NCI-H146 treated with DMSO at 0.1 percent for 48 hours (cell line): ENCODE results near the gene COMT.

Source experiments
- DNase-seq: peaks from one replicate; lab custom pipeline; 2025; ENCODE audit not compliant: unreplicated experiment; lab: John Stamatoyannopoulos, UW

Gene COMT

GRCh38 chr22:20009582-20010306, 68.2 kb downstream of the COMT start:
- no peak for DNase-seq

GRCh38 chr22:20010307-20011122, 68.9 kb downstream of the COMT start:
- no peak for DNase-seq

DNA sequence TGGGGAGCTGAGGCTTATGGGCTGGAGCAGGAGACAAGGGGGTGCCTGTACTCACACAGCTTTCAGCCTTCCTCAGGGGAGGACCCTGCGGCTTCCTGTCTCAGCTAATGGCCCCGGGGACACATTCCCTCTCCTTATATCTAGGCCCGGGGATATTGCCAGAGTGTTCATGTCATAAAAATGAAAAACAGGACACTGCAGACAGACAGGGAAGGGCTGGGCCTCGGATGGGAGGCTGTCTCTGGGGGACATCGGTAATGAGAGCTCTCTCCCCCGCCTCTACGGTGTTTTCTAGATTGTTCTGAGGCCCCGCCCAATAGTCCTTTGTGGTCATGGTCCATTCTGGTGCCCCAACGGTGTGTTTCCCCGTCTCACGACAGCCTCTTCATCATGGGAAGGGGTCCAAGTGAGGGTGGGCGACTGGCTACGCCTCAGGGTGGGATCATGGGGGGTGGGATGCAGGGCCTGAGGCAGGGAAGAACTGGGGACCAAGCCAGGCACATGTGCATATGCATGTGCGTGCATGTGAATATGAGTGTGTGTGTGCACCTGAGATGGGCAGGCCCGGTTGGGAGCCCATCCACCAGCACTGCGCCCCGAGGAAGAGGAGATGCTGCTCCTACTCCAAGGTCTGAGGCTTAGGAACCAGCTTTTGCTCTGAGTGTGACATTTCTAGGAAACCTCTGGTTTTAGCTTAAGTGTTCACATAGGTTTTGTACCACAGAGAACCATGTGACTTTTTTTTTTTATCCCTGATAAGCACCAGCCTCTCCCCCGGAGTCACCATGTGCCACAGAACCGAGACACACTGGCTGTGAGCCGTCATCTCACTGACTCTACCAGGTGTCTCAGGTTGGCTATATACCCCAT, 69.8 kb downstream of the COMT start:
- DNase-seq, result no peak

GRCh38 chr22:20011993-20012740, 70.6 kb downstream of the COMT start:
- DNase-seq, result no peak

DNA sequence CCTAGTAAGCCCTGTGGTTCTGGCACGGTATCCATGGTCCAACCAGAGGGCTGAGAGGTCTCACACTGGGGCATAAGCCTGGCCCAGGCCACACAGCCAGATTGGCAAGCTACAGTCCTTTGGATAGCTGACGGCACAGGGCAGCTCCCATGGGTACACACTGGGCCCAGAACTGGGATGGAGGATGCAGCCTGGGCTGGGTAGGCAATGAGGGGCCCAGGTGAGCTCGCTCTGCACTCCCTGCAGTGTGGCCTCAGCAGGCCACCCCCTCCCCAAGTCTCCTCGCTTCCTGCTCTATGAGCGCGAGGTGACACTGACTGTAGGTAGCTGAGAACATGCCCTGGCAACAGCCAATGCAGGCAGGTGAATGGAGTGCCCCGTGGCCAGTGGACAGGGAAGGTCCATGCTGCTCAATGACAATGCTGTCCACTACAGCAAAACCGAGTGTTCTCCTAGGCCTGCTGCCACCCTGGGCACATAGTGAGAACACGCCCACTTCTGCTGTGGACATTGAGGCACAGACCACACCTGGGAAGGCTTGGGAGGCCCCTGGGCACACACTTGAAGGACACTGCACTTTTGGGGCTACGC, 71.3 kb downstream of the COMT start:
- no peak for DNase-seq

DNA sequence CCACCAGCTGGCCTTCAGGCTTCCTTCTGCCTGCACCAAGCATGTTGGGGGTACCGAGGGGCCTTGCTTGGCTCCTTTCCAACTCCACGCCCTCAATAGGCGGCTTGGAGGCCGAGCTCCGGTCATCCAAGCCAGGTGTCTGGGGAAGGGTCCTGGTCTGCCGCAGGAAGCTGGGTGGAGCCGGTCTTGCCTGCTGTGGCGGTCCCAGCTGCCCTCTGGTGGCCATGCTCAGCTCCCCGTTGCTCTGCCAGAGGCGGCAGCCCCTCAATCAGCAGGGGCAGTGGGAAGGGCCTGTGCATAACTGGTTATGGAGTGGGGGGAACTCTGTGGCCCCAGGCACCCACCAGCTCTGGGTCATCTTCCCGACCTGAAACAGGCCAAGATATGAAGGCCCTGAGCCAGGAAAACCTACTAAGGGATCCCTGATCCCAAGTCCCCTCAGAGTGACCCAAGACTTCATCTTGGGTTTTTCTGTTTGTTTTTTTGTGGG, 71.9 kb downstream of the COMT start:
- peak; percentile 40 for DNase-seq

DNA sequence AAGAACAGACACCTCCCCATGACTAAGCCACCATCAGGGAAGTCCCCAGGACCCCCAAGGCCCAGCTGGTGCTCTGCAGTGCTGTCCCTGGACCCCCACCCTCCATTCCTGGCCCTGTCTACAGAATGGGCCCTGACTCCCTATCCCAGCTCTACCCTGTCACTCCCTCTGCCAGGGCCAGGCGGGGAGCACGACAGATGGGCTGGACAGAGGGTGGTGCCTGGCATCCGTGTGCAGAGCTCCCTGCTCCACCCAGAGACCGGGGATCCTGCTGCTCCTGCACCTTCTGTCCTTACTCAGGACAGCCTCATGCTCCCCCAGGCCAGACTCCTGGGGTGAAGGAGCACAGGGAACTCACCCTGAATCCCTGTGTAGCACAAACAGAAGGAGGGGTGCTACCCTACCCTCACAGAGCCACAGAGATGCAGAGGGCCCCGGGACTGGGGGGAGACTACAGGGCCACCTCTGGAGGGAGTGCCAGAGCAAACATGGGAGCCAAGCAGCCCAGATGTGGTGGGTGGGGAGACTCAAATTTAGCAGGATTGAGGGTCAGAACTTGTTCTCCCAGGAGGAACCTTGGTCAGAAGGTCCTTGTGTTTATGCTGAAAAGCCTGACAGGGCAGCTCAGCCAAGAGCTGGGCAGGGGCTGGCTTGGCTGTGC, 73.1 kb downstream of the COMT start:
- no peak for DNase-seq

GRCh38 chr22:20015187-20015625, 73.6 kb downstream of the COMT start:
- DNase-seq, result no peak

DNA sequence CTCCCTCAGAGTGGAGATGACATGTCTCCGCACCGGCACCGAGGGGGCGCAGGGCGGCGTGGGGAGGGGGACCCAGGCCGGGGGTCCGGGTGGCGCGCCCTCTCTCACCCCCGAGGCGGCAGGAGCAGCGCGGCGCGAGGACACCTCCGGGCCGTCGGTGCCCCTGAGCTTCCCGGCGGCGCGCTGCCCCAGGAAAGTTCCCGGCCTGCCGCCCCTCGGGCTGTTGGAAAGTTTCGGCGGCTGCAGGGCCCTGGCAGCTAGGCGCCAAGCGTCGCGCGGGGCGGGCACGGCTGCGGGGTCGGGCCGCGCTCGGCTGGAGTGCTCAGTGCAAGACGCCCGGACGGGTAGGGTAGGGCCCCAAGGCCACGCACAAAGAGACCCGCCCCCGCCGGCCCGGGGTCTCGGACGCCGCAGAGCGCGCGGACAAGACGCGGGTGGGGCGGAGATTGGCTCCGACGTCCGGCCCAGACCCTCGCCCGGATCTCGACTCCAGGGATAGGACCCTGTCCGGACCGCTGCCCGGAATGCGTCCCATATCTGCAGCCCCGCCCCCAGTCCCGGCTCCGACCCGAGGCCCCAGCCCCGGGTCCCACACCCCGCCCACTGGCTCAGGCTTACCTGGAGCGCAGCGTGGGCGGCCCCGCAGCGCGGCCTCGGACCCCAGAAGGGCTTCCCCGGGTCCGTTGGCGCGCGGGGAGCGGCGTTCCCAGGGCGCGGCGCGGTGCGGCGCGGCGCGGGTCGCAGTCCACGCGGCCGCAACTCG, 74.6 kb downstream of the COMT start:
- no peak for DNase-seq

DNA sequence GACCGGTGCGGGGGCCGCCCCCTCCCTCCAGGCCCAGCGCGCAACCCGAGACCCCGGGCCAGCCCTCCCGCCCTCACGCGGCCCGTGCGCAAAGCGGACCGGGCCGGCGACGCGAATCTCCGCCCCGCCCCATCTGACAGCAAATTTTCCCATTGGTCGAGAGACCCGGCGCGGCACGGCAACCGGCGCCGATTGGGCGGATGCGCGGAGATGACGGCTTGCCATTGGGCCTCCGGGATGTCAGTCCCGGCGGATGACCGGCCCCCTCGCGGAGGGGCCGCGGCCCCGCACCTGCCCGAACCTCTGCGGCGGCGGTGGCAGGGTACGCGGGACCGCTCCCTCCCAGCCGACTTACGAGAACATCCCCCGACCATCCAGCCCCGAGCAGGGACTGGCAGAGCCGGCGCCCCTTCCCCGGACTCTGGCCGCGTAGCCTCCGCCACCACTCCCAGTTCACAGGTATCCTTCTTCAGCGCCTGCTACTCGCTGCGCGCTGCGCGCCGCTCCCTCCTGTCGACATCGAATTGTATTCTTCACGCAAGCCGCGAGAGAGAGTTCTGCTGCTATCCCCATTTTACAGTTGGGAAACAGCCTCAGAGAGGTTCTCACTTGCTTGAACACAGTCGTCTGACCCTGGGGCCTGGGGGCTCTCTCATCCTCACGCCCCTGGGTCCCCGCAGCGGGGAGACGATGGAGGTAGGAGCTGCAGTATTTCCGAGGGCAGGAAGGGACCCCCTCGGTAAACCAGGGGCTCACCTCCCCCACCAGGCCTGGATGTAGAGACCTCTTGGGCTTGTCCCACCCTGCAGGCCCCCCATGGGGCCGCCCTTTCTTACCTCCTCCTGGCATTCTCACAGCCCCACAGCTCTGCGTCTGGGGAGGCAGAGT, 75.4 kb downstream of the COMT start, which contains the start of gene ARVCF:
TSS of gene ARVCF (minus strand) at position 90 of the 888 bp plus-strand sequence. CDS start 26,029 bp downstream, outside the sequence.
- peak; percentile 56 for DNase-seq

DNA sequence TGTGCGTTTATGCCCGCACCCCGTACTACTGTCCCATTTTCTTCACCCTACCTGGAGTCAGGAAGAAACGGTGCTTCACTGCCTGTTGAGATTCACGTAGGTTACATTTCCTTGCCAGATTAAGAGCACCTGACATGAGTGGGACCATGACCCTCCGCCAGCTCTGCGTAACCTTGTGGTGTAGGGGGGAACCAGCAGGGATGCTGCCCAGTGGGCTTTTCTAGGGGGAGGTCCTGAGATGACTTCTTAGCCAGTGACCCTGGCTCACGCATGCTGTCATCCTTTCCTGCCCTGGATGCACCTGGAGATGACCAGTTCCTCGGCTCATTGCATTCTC, 76.0 kb downstream of the COMT start:
- DNase-seq, result no peak

DNA sequence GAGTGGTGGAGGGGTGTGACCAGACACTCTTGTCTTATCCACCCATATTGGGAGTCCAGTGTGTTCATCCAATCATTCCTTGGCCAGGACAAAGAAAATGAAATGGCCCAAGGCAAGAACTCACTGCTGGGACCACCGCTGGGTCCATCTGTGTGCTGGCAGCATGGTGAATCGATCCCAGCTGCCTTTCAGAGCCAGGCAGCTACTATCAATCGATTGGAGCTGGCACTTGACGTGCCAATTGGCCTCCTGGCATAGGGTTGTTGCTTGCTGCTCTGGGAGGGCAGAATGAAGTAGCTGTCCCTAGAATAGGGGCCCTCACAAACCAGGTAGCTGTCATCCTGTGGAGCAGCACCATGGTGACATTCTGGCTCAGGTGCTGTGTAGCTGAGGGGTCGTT, 76.4 kb downstream of the COMT start:
- DNase-seq, result no peak
